Hepatocyte (in vitro differentiated cells): ENCODE data around the gene TIGAR. TPM values are rescaled to one million over a fixed set of nuclear protein-coding genes. Genes with fewer than 3 reads are reported as not detected.

Source experiments
- DNase-seq: peaks from one replicate; pipeline ENCODE4 v3.0.0-alpha.2; 2016; ENCODE audit warnings: low spot score
- H2AFZ ChIP-seq: fragments of 200-600 bp; sonication (generic); 2 replicates; pipeline ENCODE4 v1.6.0; 2016; ENCODE audit warnings: antibody characterized with exemption, mild to moderate bottlenecking
- H3K27ac ChIP-seq: fragments of 200-600 bp; sonication (generic); 2 replicates; pipeline ENCODE4 v1.5.1; 2016; ENCODE audit warnings: mild to moderate bottlenecking
- H3K27me3 ChIP-seq: fragments of 200-600 bp; sonication (generic); 2 replicates; pipeline ENCODE4 v1.6.1; 2016
- H3K36me3 ChIP-seq: fragments of 200-600 bp; sonication (generic); replicated peaks from 2 replicates; pipeline ENCODE4 v1.5.1; 2016; ENCODE audit warnings: low read depth; ENCODE audit not compliant: insufficient read depth
- H3K4me1 ChIP-seq: fragments of 200-600 bp; sonication (generic); 2 replicates; pipeline ENCODE4 v1.5.1; 2016; ENCODE audit warnings: mild to moderate bottlenecking, moderate library complexity; ENCODE audit not compliant: insufficient read depth
- H3K4me2 ChIP-seq: fragments of 200-600 bp; sonication (generic); 2 replicates; pipeline ENCODE4 v1.6.0; 2016
- H3K4me3 ChIP-seq: fragments of 200-600 bp; sonication (generic); 2 replicates; pipeline ENCODE4 v1.5.1; 2016; ENCODE audit warnings: mild to moderate bottlenecking
- H3K79me2 ChIP-seq: fragments of 200-600 bp; sonication (generic); 2 replicates; pipeline ENCODE4 v1.6.0; 2017; ENCODE audit warnings: mild to moderate bottlenecking
- H3K9me2 ChIP-seq: fragments of 200-600 bp; sonication (generic); replicated peaks from 2 replicates; pipeline ENCODE4 v1.6.0; 2017; ENCODE audit warnings: mild to moderate bottlenecking; ENCODE audit not compliant: insufficient read depth
- H3K9me3 ChIP-seq: fragments of 200-600 bp; sonication (generic); 2 replicates; pipeline ENCODE4 v1.5.1; 2016; ENCODE audit warnings: low read depth, mild to moderate bottlenecking
- H4K20me1 ChIP-seq: fragments of 200-600 bp; sonication (generic); 2 replicates; pipeline ENCODE4 v1.6.0; 2016; ENCODE audit warnings: mild to moderate bottlenecking; ENCODE audit not compliant: insufficient read depth, poor library complexity, severe bottlenecking
- EZH2 ChIP-seq: fragments of 200-600 bp; sonication (generic); IDR thresholded peaks from 2 replicates; pipeline ENCODE4 v1.6.1; 2016; ENCODE audit warnings: antibody characterized with exemption, mild to moderate bottlenecking, borderline replicate concordance
- EZH2phosphoT487 ChIP-seq: fragments of 200-600 bp; sonication (generic); IDR thresholded peaks from one replicate; pipeline ENCODE4 v1.6.1; 2018; ENCODE audit warnings: antibody characterized with exemption, mild to moderate bottlenecking, low read depth, moderate library complexity; ENCODE audit not compliant: unreplicated experiment, severe bottlenecking
- WGBS: methylation state at CpG from one replicate; pipeline ENCODE4 v1.1.6; 2016; ENCODE audit warnings: low lambda C conversion rate; ENCODE audit errors: missing lambda C conversion rate; 5-methylcytosine and 5-hydroxymethylcytosine counted together
- polyA plus RNA-seq: library from polyadenylated mRNA; unstranded; fragments of >200 nt; fragmentation: Nextera tagmentation; extraction: Ambion mirVana; gene quantifications from 2 replicates; pipeline ENCODE4 v1.2.1, GENCODE V29; 2016
- total RNA-seq: library from RNA; depleted of rRNA; stranded (reverse); fragments of >200 nt; gene quantifications from 2 replicates; pipeline ENCODE4 v1.2.3, GENCODE V29; 2014
- TF ChIP-seq, protein P1 (sequence below): fragments of 200-600 bp; sonication (generic); IDR thresholded peaks from 2 replicates; pipeline ENCODE4 v1.5.1; 2016; ENCODE audit warnings: antibody characterized with exemption, mild to moderate bottlenecking; ENCODE audit not compliant: poor library complexity

Gene TIGAR
- total and polyA plus RNA-seq, 2 experiments from 2014 or later: 7.9 to 9.8 TPM

DNA sequence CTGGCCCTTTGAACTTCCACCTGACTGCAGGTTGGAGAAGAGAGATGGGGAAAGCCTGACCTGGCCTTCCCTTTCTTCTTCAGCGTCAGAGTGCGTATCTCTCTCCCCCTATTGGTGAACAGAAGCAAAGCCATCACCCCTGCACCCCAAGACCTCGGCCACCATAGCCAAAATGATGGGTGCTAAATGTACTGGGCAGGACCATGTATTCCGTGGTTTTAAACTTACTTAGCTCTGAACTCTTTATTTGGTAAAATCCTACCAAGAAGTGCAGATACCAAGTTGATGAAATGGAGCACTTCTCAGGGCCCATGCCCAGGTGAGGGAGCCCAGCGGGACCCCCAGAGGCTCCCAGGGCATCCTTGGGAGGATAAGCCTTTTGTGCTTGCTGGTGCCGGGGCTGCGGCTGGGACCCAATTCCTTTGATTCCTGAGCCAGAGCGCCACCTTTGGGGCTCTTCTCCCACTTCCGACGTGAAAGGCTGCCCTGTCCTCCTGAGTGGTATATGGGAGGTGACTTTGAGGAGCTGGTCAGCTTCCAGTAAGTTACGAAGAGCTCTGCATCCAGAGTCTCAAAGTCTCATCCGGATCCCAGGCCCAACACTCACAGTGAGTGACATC is 38.0 kb upstream of the TIGAR start:
- Histone ChIP-seq H3K4me1 (peaks cover 38% of the 10 kb centered on the region), H4K20me1 (peaks cover 95% of the 10 kb centered on the region), H3K9me3 (no peaks in the 10 kb centered on the region), H3K27me3 (no peaks in the 10 kb centered on the region), H3K79me2 (peaks cover 90% of the 10 kb centered on the region), H3K4me3 (no peak overlapping the region), H3K27ac (no peak overlapping the region), H3K36me3 (no peaks in the 10 kb centered on the region), H3K9me2 (no peaks in the 10 kb centered on the region), H3K4me2 (no peak overlapping the region), H2AFZ (no peak overlapping the region)
- no peak for TF ChIP-seq EZH2
- no peak for TF ChIP-seq EZH2phosphoT487
- TF ChIP-seq, protein P1, sequence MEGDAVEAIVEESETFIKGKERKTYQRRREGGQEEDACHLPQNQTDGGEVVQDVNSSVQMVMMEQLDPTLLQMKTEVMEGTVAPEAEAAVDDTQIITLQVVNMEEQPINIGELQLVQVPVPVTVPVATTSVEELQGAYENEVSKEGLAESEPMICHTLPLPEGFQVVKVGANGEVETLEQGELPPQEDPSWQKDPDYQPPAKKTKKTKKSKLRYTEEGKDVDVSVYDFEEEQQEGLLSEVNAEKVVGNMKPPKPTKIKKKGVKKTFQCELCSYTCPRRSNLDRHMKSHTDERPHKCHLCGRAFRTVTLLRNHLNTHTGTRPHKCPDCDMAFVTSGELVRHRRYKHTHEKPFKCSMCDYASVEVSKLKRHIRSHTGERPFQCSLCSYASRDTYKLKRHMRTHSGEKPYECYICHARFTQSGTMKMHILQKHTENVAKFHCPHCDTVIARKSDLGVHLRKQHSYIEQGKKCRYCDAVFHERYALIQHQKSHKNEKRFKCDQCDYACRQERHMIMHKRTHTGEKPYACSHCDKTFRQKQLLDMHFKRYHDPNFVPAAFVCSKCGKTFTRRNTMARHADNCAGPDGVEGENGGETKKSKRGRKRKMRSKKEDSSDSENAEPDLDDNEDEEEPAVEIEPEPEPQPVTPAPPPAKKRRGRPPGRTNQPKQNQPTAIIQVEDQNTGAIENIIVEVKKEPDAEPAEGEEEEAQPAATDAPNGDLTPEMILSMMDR: no peak
- DNase-seq: no peak
- WGBS: 84% methylated on average over 12 of the region's 12 CpGs

DNA sequence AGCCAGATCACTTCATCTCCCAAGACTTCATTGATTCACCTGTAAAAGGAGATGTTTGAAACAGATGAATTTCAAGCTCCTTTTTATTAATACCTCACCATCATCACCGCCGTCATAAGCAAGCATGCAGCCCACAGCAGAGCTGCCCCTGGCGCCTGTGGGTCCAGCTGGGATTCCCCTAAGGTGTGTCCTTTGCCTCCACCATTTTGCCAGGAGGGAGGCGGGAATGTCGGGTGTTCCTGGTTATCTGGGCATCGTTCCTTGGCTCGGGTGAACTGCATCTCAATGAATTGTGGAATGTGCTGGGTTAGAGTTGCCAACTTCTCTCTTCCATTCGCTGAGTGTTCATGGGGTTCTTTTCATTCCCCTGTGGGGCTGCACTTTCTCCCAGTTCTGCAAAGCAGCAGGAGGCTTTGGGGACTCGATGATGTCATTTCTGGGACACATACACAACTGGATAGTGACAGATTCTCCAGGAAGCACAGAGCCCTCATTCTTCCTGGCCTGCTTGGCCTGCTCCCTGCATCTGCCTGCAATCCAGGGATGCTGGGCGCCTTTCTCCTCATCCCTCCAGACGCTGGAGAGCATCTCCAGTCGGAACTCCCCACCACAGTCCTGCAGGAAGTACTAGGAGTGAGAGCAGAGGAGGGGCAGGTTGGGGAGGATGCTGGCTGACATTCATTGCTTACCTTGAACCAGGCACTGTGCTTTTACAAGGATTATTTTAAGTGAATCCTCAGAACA is 37.3 kb upstream of the TIGAR start:
- no peaks in the 10 kb centered on the region for H3K9me3 ChIP-seq
- no peak for TF ChIP-seq EZH2phosphoT487
- no peak for TF ChIP-seq EZH2
- TF ChIP-seq, protein P1: no peak
- no peak for DNase-seq
- no peak overlapping the region for H3K4me3 ChIP-seq
- H3K9me2 ChIP-seq: no peaks in the 10 kb centered on the region
- no peak overlapping the region for H3K4me2 ChIP-seq
- peaks cover 32% of the 10 kb centered on the region for H3K4me1 ChIP-seq
- H3K36me3 ChIP-seq: no peaks in the 10 kb centered on the region
- WGBS: 89% methylated on average over 12 of the region's 12 CpGs
- no peaks in the 10 kb centered on the region for H3K27me3 ChIP-seq
- no peak overlapping the region for H2AFZ ChIP-seq
- peaks cover 95% of the 10 kb centered on the region for H4K20me1 ChIP-seq
- H3K79me2 ChIP-seq: peaks cover 90% of the 10 kb centered on the region
- no peak overlapping the region for H3K27ac ChIP-seq

DNA sequence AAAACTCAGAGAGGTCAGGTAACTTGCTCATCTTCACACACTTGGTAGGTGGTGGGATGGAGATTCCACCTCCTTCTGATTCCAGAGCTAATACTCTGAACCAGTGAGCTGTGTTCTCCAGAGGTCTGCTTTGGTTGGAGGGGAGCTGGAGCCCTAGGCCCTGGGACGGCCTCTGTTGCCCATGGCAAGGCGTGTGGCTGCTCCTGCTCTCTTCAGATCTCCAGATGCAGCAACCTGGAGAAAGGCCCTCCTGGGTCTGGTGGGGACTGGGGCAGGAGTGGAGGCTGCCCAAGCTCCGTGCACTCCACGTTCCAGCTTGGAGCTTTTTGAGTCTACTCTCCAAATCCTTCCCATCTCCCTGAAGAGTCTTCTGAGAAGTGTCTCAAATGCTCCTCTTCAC is 36.7 kb upstream of the TIGAR start:
- WGBS: 88% methylated on average over 4 of the region's 4 CpGs
- H3K4me1 ChIP-seq: peaks cover 28% of the 10 kb centered on the region
- H3K36me3 ChIP-seq: no peaks in the 10 kb centered on the region
- no peaks in the 10 kb centered on the region for H3K9me3 ChIP-seq
- no peaks in the 10 kb centered on the region for H3K27me3 ChIP-seq
- H3K4me2 ChIP-seq: no peak overlapping the region
- H3K9me2 ChIP-seq: no peaks in the 10 kb centered on the region
- DNase-seq: no peak
- H3K79me2 ChIP-seq: peaks cover 97% of the 10 kb centered on the region
- H3K27ac ChIP-seq: no peak overlapping the region
- TF ChIP-seq EZH2 (no peak), EZH2phosphoT487 (no peak)
- TF ChIP-seq, protein P1: no peak
- no peak overlapping the region for H2AFZ ChIP-seq
- peaks cover 97% of the 10 kb centered on the region for H4K20me1 ChIP-seq
- no peak overlapping the region for H3K4me3 ChIP-seq
